K562 (cell line): ENCODE results near the gene OR5H2. TPM values are rescaled to one million over a fixed set of nuclear protein-coding genes. Genes with fewer than 3 reads are reported as not detected.

Source experiments
- ATAC-seq: fragments of 200-7000 bp; cut with Tn5 transposase; 3 replicates; pipeline ENCODE4 v1.9.1; 2020; ENCODE audit warnings: moderate library complexity
- BruUV-seq: library from RNA; stranded (reverse); fragments of 400-500 nt; replicated peaks from 2 replicates; lab custom pipeline; 2021; lab: Mats Ljungman, UMichigan
- CTCF ChIA-PET: fragments of 300-600 bp; formaldehyde crosslinking; extraction: SDS; loops from one replicate; lab custom pipeline; 2021; ENCODE audit warnings: low intra/inter-chr PET ratio; lab: Yijun Ruan, JAX
- POLR2A ChIA-PET: fragments of 300-600, 350-650 bp; sonication (Branson Sonifier 250); formaldehyde crosslinking; extraction: SDS; loops from one replicate; lab custom pipeline; 2021; ENCODE audit warnings: antibody characterized with exemption, inconsistent platforms; lab: Yijun Ruan, JAX
- DNase-seq, 4 experiments: peaks; one replicate each; pipeline versions ENCODE4 v3.0.0 to v3.0.0-alpha.2; 2011 to 2018; ENCODE audit warnings: low spot score in 3 of 4, mixed read lengths in 3 of 4; ENCODE audit errors: extremely low read depth in 1 of 4
- FAIRE-seq: peaks from 2 replicates; lab custom pipeline; 2011; peaks lifted over from hg19 to GRCh38; lab: Jason Lieb, UNC
- H2AFZ ChIP-seq: 2 replicates; pipeline ENCODE4 v1.6.0; 2011; ENCODE audit warnings: low read depth, low read length, control low read depth, inconsistent platforms
- H3K27ac ChIP-seq: fragments of 200-600 bp; 3 replicates; pipeline ENCODE4 v1.8.0; 2011; ENCODE audit warnings: low read depth, mild to moderate bottlenecking, control low read depth, inconsistent platforms, low read length, moderate library complexity, mixed read lengths; ENCODE audit errors: extremely low read depth
- H3K27me3 ChIP-seq, 2 experiments: fragments of 300-600 bp in 1 of 2; 2 replicates in 1 of 2; 3 replicates in 1 of 2; pipeline versions ENCODE4 v1.6.0 to v1.8.0; 2011; ENCODE audit warnings: inconsistent platforms in 2 of 2, low read length in 2 of 2, mild to moderate bottlenecking in 1 of 2, mixed read lengths in 1 of 2, moderate library complexity in 1 of 2; ENCODE audit not compliant: control insufficient read depth in 2 of 2, insufficient read depth in 2 of 2
- H3K36me3 ChIP-seq: fragments of 300-600 bp; 3 replicates; pipeline ENCODE4 v1.8.0; 2011; ENCODE audit warnings: mild to moderate bottlenecking, low read length, inconsistent platforms; ENCODE audit not compliant: control insufficient read depth, insufficient read depth
- H3K4me1 ChIP-seq, 2 experiments: fragments of 200-600 bp in 1 of 2; replicated peaks in 1 of 2; 2 replicates in 1 of 2; 3 replicates in 1 of 2; pipeline versions ENCODE4 v1.5.1 to v1.8.0; 2011; ENCODE audit warnings: inconsistent platforms in 2 of 2, low read length in 2 of 2, mild to moderate bottlenecking in 1 of 2, mixed read lengths in 1 of 2, moderate library complexity in 1 of 2; ENCODE audit not compliant: control insufficient read depth in 2 of 2, insufficient read depth in 2 of 2
- H3K4me2 ChIP-seq: 2 replicates; pipeline ENCODE4 v1.6.1; 2011; ENCODE audit warnings: low read length, control low read depth, inconsistent platforms, mixed read lengths; ENCODE audit not compliant: insufficient read depth
- H3K4me3 ChIP-seq: fragments of 200-600 bp; sonication (generic), shearing (Covaris generic); 2 replicates; pipeline ENCODE4 v1.5.1; 2016; ENCODE audit warnings: control low read depth, inconsistent platforms
- H3K79me2 ChIP-seq: fragments of 200-600 bp; 3 replicates; pipeline ENCODE4 v1.8.0; 2011; ENCODE audit warnings: low read length, inconsistent platforms; ENCODE audit not compliant: control insufficient read depth, insufficient read depth
- H3K9ac ChIP-seq, 2 experiments: 2 replicates each; pipeline versions ENCODE4 v1.6.0 to v1.6.1; 2011; ENCODE audit warnings: low read depth in 2 of 2, low read length in 2 of 2, control low read depth in 1 of 2, inconsistent platforms in 1 of 2, mild to moderate bottlenecking in 1 of 2, mixed read lengths in 1 of 2; ENCODE audit not compliant: insufficient read depth in 1 of 2
- H3K9me1 ChIP-seq: one replicate; pipeline ENCODE4 v1.6.0; 2011; ENCODE audit warnings: inconsistent platforms, mild to moderate bottlenecking, low read length, moderate library complexity; ENCODE audit not compliant: control insufficient read depth, insufficient read depth
- H3K9me3 ChIP-seq: replicated peaks from 2 replicates; pipeline ENCODE4 v1.5.1; 2011; ENCODE audit warnings: low read depth, low read length, inconsistent platforms; ENCODE audit not compliant: control insufficient read depth, insufficient read depth
- H4K20me1 ChIP-seq: replicated peaks from 2 replicates; pipeline ENCODE4 v1.6.1; 2011; ENCODE audit warnings: low read length, inconsistent platforms, mixed read lengths; ENCODE audit not compliant: control insufficient read depth, insufficient read depth
- CHD1 ChIP-seq: fragments of 200-600 bp; sonication (generic); IDR thresholded peaks from one replicate; pipeline ENCODE4 v1.6.1; 2012; ENCODE audit warnings: mild to moderate bottlenecking, moderate library complexity, low read length, inconsistent platforms
- CTCF ChIP-seq, 3 experiments: IDR thresholded peaks in 2 of 3; conservative IDR thresholded peaks in 1 of 3; 2 replicates each; pipeline ENCODE4 v1.5.1; 2011 to 2012; ENCODE audit warnings: low read length in 3 of 3, mild to moderate bottlenecking in 3 of 3, control low read depth in 2 of 3, improper control_type of control experiment in 1 of 3, inconsistent platforms in 1 of 3, low read depth in 1 of 3, mixed read lengths in 1 of 3, moderate library complexity in 1 of 3; ENCODE audit not compliant: insufficient read depth in 2 of 3
- GABPB1 ChIP-seq: sonication (generic); formaldehyde crosslinking; IDR thresholded peaks from 2 replicates; pipeline ENCODE4 v1.8.0; 2022; ENCODE audit warnings: mild to moderate bottlenecking, missing genetic modification reagents
- HDGF ChIP-seq: fragments of 450-650 bp; IDR thresholded peaks from 2 replicates; pipeline ENCODE4 v1.6.1; 2016
- KAT2B ChIP-seq: IDR thresholded peaks from one replicate; pipeline ENCODE4 v1.6.1; 2012; ENCODE audit warnings: low read depth, mild to moderate bottlenecking, control low read depth, inconsistent platforms, low read length, moderate library complexity
- LCOR ChIP-seq: sonication (generic); formaldehyde crosslinking; IDR thresholded peaks from 2 replicates; pipeline ENCODE4 v1.8.0; 2022; ENCODE audit warnings: mild to moderate bottlenecking, missing genetic modification reagents
- NFE2 ChIP-seq: IDR thresholded peaks from 2 replicates; pipeline ENCODE4 v1.6.1; 2014; ENCODE audit warnings: antibody characterized with exemption, low read depth
- SAFB2 ChIP-seq: fragments of 200-400 bp; formaldehyde crosslinking; IDR thresholded peaks from 2 replicates; pipeline ENCODE4 v1.6.1; 2018; ENCODE audit warnings: borderline replicate concordance, low read length, low read depth, moderate library complexity; ENCODE audit not compliant: severe bottlenecking
- SNRNP70 ChIP-seq: fragments of 200-400 bp; formaldehyde crosslinking; optimal IDR thresholded peaks from 2 replicates; pipeline ENCODE3; 2017; ENCODE audit warnings: low read depth, low read length
- ZNF217 ChIP-seq: sonication (generic); formaldehyde crosslinking; IDR thresholded peaks from 2 replicates; pipeline ENCODE4 v1.8.0; 2022; ENCODE audit warnings: mild to moderate bottlenecking, missing genetic modification reagents
- ZNF707 ChIP-seq: fragments of 250-450 bp; sonication (Bioruptor Pico); conservative IDR thresholded peaks from 2 replicates; pipeline ENCODE4 v1.8.0; 2022; ENCODE audit warnings: inconsistent platforms, mild to moderate bottlenecking, moderate library complexity
- WGBS: fragments of 100-300 bp; shearing (Covaris generic); methylation state at CpG from one replicate; pipeline ENCODE4 v1.1.6; 2016; ENCODE audit warnings: low coverage, mixed read lengths; ENCODE audit not compliant: insufficient coverage; ENCODE audit errors: missing lambda C conversion rate; 5-methylcytosine and 5-hydroxymethylcytosine counted together
- in situ Hi-C: fragments of 300-500 bp; cut with MboI; formaldehyde crosslinking; loops from 4 replicates; pipeline ENCODE4 v1.15.0; 2018; ENCODE audit warnings: inconsistent platforms, mixed read lengths
- intact Hi-C: fragments of 100-400 bp; cut with micrococcal nuclease; formaldehyde crosslinking; loops from 2 replicates; pipeline ENCODE4 v1.14.2; 2022
- polyA plus RNA-seq, 8 experiments: library from polyadenylated mRNA; depleted of rRNA in 4 of 8; stranded (reverse) in 5 of 8; unstranded in 3 of 8; fragments of >200 nt; fragmentation: Nextera tagmentation in 2 of 8; fragmentation: Illumina TruSeq in 1 of 8; extraction: Ambion mirVana in 2 of 8; extraction: Trizol in 1 of 8; gene quantifications; 2 replicates each; pipeline versions ENCODE4 v1.2.1 to v1.2.3, GENCODE V29; 2011 to 2014; ENCODE audit warnings: inconsistent platforms in 1 of 8, missing spikeins in 1 of 8
- total RNA-seq, 7 experiments: library from RNA; depleted of rRNA in 6 of 7; stranded (reverse); fragments of >200 nt in 6 of 7; fragmentation: Illumina TruSeq in 2 of 7; extraction: Trizol in 2 of 7; gene quantifications; 2 replicates each; pipeline versions ENCODE4 v1.2.1 to v1.2.3, GENCODE V29; 2011 to 2021; ENCODE audit warnings: low replicate concordance in 1 of 7
- TF ChIP-seq, protein P1 (sequence below): fragments of 450-650 bp; formaldehyde crosslinking; IDR thresholded peaks from 2 replicates; pipeline ENCODE4 v1.4.0; 2020; ENCODE audit warnings: mild to moderate bottlenecking

OR5H2 gene
- total and polyA plus RNA-seq, 9 of the 15 experiments (the other 6 are each of a cell fraction or from before 2014, with no cell fraction given), result not detected

GRCh38 chr3:98259707-98260106 is 22.6 kb upstream of the OR5H2 start:
- Histone ChIP-seq H2AFZ (no peak overlapping the region), H3K79me2 (no peaks in the 10 kb centered on the region), H3K4me3 (no peak overlapping the region), H3K27me3 (no peaks in the 10 kb centered on the region), H3K9me3 (no peaks in the 10 kb centered on the region), H4K20me1 (no peaks in the 10 kb centered on the region), H3K9me1 (no peaks in the 10 kb centered on the region), H3K4me1 (no peaks in the 10 kb centered on the region), H3K36me3 (no peaks in the 10 kb centered on the region), H3K27ac (no peak overlapping the region), H3K9ac (no peak overlapping the region), H3K4me2 (no peak overlapping the region)
- ChIA-PET POLR2A (no interaction called here), CTCF (no interaction called here)
- FAIRE-seq, result no peak
- in situ Hi-C loops (no loop called here), intact Hi-C loops (no loop called here)
- WGBS, result 0% methylated on average over 1 of the region's 2 CpGs
- ATAC-seq, result no peak
- TF ChIP-seq SNRNP70 (no peak), CTCF (IDR thresholded peaks at IDR 0.05 in 2 of 3, conservative IDR thresholded peaks at IDR 0.05 in 1 of 3; ENCODE audit: insufficient read depth in 2 of 3, low read depth in 1 of 3, low read length in 3 of 3) (0 out of 6 replicates have a peak, but pooled peaks of 1 of the 3 experiments have one; percentile 19), NFE2 (no peak)
- peak in 1 of 4 experiments; percentile 3 for DNase-seq
- BruUV-seq, result no TSS peak

DNA sequence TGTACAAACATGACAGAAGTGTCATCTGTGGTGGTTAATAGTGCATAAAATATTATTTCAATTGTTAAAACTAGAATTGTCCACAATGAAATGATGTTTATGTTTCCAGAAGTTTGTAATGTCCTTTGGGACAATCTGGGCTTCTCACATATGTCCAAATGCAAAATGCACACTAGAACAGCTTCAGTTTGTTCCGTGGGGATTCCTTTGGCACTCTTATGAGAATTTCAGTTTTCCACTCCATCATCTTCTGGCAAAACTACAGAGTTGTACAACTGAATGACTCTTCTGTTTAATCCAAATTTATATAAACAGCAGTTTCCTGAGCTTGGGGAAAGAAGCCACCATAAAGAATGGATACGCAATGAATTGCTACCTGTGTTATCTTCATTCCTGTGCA is 20.3 kb upstream of the OR5H2 start:
- Histone ChIP-seq H2AFZ (no peak overlapping the region), H3K27ac (no peak overlapping the region), H3K9me3 (no peaks in the 10 kb centered on the region), H3K4me2 (no peak overlapping the region), H4K20me1 (no peaks in the 10 kb centered on the region), H3K4me3 (no peak overlapping the region), H3K79me2 (no peaks in the 10 kb centered on the region), H3K9ac (no peak overlapping the region), H3K9me1 (no peaks in the 10 kb centered on the region), H3K36me3 (no peaks in the 10 kb centered on the region), H3K4me1 (no peaks in the 10 kb centered on the region), H3K27me3 (no peaks in the 10 kb centered on the region)
- ChIA-PET CTCF (no interaction called here), POLR2A (no interaction called here)
- in situ Hi-C loops (no loop called here), intact Hi-C loops (no loop called here)
- DNase-seq, result no peak
- no peak for ATAC-seq
- BruUV-seq, result no TSS peak
- no peak for FAIRE-seq
- 6% methylated on average over 2 of the region's 2 CpGs for WGBS
- TF ChIP-seq, protein P1, sequence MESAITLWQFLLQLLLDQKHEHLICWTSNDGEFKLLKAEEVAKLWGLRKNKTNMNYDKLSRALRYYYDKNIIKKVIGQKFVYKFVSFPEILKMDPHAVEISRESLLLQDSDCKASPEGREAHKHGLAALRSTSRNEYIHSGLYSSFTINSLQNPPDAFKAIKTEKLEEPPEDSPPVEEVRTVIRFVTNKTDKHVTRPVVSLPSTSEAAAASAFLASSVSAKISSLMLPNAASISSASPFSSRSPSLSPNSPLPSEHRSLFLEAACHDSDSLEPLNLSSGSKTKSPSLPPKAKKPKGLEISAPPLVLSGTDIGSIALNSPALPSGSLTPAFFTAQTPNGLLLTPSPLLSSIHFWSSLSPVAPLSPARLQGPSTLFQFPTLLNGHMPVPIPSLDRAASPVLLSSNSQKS, result no peak
- TF ChIP-seq KAT2B (no peak), GABPB1 (CRISPR knock-in tag) (no peak), ZNF217 (CRISPR knock-in tag) (no peak), HDGF (no peak), ZNF707 (no peak), SAFB2 (no peak), CHD1 (no peak), LCOR (no peak)
